Measurements from ENCODE around the gene USP5. TPM values are rescaled to one million over a fixed set of nuclear protein-coding genes. Genes with fewer than 3 reads are reported as not detected.

The USP5 gene
- total RNA-seq, 4 donors from 2014 or later, result 22.3 to 46.7 (median 34.4) TPM

DNA sequence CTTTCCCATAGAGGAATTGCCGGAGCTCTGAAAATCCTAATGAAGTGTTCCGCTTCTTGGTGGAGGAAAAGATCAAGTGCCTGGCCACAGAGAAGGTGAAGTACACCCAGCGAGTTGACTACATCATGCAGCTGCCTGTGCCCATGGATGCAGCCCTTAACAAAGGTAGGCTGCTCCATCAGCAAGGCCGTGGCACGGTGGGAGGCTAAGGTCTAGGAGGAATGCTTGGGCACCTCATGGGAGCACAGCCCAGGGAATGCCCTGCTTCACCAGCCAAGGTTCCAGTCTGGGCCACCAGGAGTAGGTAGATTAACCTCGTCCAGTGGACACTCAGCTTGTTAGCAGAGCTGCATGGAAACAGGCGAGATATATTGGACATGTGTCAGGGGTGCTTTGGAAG, 9.0 kb downstream of the USP5 start:
- TF ChIP-seq, protein P1, sequence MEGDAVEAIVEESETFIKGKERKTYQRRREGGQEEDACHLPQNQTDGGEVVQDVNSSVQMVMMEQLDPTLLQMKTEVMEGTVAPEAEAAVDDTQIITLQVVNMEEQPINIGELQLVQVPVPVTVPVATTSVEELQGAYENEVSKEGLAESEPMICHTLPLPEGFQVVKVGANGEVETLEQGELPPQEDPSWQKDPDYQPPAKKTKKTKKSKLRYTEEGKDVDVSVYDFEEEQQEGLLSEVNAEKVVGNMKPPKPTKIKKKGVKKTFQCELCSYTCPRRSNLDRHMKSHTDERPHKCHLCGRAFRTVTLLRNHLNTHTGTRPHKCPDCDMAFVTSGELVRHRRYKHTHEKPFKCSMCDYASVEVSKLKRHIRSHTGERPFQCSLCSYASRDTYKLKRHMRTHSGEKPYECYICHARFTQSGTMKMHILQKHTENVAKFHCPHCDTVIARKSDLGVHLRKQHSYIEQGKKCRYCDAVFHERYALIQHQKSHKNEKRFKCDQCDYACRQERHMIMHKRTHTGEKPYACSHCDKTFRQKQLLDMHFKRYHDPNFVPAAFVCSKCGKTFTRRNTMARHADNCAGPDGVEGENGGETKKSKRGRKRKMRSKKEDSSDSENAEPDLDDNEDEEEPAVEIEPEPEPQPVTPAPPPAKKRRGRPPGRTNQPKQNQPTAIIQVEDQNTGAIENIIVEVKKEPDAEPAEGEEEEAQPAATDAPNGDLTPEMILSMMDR (IDR thresholded peaks at IDR 0.05; ENCODE audit: low read depth), result no peak

DNA sequence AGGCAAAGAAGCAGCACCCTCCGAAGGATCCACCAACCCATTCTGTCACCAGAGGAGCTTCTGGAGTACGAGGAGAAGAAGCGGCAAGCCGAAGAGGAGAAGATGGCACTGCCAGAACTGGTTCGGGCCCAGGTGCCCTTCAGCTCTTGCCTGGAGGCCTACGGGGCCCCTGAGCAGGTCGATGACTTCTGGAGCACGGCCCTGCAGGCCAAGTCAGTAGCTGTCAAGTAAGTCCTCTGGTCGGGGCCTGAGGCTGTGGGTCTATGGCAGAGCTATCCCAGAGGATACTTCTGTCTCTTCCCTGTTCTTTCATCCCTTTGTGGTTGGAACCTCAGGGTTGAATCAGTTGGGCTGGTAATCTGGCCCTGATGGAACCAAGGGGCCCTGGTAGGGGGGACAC, 9.4 kb downstream of the USP5 start:
- TF ChIP-seq, protein P1 (IDR thresholded peaks at IDR 0.05; ENCODE audit: low read depth), result no peak

DNA sequence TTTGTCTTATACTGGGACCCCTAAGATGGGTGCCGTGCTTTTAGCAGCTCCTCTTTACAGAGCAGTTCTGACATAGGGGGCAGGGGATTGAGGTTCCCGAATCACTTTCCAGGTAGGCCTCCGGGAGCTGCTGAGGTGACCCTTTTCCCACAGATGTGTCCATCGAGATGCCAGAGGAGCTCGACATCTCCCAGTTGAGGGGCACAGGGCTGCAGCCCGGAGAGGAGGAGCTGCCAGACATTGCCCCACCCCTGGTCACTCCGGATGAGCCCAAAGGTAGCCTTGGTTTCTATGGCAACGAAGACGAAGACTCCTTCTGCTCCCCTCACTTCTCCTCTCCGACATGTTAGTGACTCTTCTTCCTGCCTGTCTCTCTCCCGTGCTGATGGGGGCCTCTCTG, 11.1 kb downstream of the USP5 start:
- TF ChIP-seq, protein P1 (IDR thresholded peaks at IDR 0.05; ENCODE audit: low read depth), result no peak

DNA sequence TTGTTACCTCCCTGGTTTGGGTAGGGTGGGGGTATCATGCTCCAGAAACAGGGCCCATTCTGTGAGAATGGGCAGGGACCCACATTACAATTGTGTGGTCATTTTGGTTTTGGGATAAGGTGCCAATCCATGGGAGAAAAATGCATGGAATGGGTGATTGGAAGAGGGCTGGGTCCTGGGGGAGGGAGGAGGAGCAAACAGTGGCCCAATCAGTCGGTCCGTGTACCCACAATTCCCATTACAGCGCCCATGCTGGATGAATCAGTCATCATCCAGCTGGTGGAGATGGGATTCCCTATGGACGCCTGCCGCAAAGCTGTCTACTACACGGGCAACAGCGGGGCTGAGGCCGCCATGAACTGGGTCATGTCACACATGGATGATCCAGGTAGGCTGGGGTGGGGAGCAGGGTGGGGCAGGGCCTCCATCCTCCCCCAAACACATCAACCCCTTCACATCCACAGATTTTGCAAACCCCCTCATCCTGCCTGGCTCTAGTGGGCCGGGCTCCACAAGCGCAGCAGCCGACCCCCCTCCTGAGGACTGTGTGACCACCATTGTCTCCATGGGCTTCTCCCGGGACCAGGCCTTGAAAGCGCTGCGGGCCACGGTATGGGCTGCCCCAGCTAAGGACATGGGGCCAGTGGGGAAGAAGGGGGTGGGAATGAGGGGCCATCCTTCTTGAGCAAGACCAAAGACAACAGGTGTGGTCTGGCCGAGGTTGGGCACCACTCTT, 11.8 kb downstream of the USP5 start:
- TF ChIP-seq, protein P1 (IDR thresholded peaks at IDR 0.05; ENCODE audit: low read depth), result no peak

DNA sequence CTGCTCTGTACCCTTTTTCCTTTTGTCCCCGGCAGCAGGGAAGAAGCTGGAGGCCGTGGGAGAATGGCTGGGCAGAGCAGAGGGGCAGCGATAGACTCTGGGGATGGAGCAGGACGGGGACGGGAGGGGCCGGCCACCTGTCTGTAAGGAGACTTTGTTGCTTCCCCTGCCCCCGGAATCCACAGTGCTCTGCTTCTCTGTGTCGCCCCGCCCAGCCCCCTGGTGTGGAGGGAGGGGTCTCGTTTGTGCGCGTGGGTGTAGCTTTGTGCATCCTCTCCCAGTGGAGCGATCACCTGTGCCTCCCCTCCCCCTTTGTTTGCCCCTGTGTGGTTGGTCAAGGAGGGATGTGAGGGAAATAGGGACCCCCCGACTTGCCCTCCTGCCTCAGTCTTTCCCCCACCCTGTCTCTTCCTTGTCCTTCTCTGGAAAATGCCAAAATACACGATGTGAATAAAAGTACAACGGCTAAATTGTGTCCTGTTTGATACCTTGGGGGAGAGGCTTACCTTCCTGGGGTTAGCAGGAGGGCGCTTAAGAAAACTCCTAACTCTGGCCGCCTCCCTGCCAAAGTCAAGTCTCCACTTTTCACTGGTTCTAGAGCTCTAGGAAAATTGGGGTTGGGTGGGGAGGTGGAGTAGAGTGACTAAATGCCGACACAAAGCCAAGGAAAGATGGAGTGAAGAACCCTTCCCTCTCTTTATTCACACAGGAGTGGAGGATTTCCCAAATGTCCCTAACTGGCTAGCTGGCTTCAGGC, 14.4 kb downstream of the USP5 start:
- TF ChIP-seq, protein P1 (IDR thresholded peaks at IDR 0.05; ENCODE audit: low read depth), result no peak

DNA sequence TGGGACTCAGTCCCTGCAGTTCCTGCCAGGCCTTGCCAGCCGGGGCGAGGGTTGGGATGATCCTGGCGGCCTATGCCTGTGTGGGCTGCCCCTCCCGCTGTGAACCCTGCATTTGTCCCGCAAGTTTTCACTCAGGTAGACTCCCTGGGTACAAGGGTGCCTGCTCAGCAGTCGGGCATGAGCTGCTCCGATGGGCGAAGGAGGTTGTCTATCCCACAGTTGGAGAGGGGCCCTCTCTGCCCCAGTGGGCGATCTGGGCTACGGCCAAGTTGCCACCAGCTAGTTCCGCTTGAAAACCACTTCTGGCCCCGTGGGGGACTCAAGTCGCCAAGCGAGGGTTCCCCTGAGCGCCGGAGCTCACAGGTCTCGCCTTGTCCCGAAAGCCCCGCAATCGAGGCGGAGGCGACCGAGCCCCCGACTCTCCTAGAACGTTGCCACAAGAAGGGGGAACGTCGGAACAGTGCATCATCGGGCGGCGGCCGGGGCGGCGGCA, 15.0 kb downstream of the USP5 start:
- TF ChIP-seq, protein P1 (IDR thresholded peaks at IDR 0.05; ENCODE audit: low read depth), result no peak

Measured in subcutaneous adipose tissue (tissue), 4 donors.